ENCODE data around the gene MAEA.

The MAEA gene

DNA sequence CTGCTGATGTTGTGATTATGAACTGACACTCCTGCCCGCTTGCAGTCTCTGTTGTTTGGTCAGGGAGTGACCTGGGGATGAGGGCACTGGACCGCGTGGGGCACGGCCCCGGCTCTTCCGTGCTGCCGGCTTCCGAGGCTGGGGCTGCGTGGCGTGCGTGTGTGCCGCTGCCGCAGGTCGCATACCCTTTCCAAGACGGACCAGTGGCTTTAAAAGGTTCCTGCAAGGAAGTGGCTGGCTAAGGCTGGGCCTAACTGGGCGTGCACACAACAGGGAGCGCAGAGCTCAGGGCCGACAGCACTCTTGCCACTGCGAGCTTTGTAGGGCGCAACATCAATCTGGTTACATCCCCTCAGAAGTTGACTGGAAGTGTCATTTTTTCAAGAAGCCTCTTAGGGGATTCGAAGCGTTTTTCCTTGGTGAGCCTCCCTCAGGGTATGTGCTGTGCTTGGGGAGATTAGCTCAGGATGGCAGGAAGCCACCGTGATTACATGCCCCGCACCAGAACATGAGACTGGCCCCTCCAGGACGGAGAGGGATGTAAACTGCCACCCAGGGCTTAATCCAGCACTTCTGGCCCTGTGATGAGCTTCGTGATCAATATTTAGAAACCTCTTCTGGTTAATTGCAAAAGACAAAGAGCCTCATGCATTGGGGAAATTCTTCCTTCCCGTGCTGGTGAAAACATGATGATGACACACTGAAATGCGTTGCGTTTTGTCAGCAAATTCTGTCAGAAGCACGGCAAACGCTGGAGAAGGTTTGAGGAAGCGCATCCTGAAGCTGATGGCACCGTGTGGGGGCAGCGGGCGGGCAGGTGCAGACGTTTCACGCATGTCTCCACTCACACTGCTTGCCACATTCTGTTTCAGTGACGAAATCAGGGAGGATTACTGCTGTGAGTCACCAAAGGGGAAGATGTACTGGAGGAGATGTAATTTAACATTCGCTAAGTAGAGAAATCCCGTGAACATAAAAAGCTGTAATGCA lies 11.1 kb downstream of the MAEA start:
- no peak for DNase-seq (ENCODE audit: low spot score)

DNA sequence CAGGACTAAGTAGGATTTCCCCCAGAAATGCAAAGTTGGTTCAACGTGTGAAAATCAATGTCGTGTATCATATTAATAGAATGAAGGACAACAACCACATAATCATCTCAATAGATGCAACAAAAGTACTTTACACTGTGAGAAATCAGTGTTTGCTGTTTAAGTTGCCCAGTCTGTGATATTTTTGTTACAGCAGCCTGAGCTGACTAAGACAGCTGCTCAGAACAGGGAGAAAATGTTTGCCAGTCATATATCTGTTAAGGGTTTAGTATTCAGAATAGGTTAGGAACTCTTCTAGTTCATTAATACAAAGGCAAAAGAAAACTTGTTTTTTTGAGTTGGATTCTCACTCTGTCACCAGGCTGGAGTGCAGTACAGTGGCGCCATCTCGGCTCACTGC lies 12.5 kb downstream of the MAEA start:
- DNase-seq (ENCODE audit: low spot score), result no peak

DNA sequence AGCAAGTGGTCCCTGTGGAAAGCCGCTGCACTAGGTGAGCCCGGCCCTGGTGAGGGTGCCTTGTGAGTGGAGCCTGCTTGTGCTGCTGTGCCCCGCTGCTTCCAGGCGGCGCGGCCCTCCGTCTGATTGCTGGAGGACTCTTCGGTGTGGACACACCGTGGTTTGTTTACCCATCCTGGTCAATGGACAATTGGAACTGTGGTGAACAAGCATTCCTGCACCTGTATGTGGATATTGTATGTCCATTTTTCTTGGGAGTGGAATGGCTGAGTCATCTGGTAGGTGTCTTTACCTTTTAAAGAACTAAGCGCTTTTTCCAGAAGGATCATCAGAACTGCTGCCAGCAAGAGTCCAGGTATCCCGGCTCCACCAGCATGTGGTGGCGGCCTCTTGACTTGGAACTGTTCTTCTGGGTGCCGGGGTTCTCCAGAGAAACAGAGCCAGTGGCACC lies 15.6 kb downstream of the MAEA start:
- DNase-seq (ENCODE audit: low spot score), result peak; percentile 80

DNA sequence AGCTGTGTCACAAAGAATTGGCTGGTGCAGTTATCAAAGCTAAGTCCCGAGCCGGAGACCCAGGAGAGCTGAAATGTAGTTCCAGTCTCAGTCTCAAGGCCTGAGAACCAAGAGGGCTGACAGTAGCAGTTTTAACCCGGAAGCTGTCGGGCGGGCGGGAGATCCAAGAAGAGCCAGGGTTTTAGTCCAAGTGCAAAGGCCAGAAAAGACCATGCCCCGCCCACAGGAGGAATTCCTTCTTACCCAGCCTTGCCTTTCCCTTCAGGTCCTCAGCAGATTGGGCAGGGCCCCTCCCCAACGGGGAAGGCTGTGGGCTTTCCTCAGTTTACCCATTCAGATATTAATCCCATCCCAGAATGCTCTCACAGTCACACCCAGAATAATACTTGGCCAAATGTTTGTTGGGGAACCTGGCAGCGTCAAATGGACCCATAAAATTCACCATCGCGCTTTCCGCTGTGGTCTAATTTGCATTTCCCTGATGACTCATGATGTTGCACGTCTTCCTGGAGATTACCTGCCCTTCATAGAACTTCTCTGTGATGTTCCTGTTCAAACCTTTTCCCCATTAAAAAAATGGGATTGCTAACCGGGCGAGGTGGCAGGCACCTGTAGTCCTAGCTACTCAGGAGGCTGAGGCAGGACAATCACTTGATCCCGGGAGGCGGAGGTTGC lies 16.2 kb downstream of the MAEA start:
- DNase-seq (ENCODE audit: low spot score), result peak; percentile 82

DNA sequence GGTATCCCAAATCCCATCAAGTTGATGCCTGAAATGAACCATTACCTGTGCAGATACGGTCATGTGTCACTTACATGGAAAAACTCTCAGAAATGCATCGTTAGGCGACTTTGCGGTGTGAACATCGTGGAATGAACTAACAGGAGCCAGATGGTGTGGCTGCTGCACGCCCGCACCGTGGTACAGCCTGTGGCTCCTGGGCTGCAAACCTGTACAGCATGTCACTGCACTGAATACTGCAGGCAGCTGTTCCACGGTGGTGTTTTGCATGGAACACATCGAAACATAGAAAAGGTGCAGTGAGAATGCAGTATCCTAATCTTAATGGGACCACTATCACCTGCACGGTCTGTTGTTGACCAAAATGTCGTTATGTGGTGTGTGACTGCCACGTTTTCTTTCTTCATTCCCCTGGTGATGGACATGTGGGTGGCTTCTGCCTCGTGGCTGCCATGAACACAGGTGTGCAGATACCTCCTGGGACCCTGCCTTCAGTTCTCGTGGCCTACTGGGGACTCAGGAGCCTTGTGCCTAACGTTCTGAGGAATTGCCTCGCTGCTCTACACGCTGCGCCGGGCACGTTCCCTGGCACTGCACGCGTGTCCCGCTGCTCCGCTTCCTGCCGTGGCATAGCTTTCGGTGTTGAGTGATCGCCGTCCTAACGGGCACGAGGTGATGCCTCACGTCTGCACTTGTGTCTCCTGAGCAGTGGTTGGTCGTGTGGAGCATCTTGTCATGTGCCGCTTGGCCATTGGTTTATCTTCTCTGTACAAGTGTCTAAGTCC lies 18.5 kb downstream of the MAEA start:
- no peak for DNase-seq (ENCODE audit: low spot score)

DNA sequence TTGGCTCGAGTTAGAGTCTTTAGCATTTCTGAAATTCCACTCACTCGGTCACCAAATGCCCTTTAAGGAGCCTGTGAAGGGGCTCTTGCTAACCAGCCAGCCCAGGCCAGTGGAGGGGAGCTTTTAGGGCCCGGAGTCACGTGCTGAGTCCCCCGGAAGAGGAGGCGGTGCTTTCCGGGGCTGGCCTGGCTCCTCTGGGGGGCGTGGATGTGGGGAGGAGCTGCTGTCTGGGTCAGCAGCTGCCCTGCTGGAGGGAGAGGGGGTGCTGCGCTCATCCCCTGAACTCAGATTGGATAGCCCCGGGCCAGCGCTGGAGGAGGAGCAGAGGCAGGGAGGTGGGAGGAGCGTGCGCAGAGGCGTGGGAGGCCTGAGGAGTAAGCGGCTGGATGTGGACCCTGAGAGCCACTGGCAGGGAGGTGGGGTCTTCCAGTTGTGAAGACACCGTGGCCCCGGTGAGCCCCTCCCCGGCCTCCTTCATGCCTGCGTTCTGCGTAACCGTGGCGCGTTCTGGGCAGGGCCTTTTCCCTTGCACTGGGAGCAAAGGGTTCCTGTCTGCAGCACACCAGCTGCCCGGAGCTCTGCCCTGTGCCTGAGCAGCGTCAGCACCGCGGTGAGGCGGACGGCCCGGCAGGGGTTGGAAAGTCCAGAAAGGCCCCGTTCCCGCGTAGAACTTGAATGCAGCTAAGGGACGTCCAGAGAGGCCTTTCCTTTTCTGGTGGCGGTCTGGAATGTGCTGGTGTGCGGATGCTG lies 19.7 kb downstream of the MAEA start:
- no peak for DNase-seq (ENCODE audit: low spot score)

DNA sequence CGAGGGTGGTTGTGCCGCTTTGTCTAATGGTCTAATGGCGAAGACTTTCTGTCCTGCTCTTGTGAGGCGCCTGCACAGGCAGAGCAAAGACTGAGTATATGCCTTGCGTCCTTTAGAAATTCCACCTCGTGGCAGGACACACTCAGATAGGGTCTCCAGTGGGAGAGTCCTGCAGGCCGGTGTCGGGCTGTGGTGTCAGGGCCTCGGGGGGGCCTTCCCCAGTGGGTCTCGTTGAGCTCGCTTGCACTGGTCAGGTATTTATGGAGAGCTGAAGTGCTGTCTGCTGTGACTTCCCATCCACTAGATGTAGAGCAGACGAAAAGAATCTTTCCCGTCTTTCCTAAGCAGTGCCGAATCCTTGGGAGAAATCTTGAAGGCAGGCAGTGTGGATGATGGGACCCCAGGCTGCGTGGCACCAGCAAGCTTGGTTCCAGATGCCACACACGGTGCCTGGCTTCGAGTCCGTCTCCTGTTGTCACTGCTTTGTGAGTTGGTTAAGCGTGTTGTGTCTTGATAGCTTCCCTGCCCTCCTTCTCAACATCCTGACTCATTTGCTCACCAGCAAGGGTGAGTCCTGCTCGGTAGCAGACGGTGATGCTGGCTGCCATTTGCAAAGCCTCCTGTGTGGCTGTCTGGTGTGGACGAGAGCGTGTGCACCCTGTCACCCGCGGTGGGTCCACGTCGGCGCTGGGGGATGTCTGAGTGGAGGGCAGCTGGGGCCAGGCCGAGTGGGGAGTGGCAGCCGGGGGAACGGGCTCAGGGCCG lies 20.5 kb downstream of the MAEA start:
- no peak for DNase-seq (ENCODE audit: low spot score)

DNA sequence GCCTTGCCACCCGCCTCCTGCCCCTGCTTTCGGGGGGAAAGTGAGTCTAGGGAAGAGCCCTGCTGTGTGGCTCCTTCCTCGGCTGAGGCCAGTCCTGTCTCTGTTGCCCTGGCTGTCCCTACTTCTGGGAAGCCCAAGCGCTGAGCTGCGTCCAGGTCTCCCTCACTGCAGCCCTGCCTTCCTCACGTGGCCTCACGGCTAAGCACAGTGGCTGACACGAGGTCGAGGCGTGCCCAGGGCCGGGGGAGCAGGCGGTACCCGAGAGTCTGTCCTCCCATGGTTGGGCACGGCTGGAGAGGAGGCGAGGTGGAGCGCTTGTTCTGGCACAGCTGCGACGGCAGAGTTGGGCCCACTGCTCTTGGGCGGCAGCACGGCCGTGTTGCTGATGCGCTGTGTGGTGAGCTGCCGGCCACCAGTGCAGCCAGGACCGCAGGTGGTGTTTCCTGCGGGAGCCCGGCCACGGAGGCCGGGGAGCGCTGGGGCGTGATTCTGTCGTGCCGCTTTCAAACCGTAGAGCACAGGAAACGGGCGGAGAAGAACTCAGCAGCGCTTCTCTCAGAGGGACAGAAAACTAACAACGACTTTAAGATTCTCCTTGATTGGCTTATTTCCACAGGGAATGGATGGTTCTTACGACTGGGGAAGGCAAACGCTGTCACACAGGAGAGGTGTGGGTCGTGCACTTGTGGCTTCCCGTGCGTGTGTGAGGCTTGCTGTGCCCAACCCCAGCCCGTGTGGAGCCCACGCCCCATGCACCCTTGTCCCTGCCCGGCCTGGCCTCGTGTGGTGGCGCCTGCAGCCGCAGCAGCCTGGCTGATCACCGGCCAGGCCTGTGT lies 21.3 kb downstream of the MAEA start:
- DNase-seq (ENCODE audit: low spot score), result no peak

DNA sequence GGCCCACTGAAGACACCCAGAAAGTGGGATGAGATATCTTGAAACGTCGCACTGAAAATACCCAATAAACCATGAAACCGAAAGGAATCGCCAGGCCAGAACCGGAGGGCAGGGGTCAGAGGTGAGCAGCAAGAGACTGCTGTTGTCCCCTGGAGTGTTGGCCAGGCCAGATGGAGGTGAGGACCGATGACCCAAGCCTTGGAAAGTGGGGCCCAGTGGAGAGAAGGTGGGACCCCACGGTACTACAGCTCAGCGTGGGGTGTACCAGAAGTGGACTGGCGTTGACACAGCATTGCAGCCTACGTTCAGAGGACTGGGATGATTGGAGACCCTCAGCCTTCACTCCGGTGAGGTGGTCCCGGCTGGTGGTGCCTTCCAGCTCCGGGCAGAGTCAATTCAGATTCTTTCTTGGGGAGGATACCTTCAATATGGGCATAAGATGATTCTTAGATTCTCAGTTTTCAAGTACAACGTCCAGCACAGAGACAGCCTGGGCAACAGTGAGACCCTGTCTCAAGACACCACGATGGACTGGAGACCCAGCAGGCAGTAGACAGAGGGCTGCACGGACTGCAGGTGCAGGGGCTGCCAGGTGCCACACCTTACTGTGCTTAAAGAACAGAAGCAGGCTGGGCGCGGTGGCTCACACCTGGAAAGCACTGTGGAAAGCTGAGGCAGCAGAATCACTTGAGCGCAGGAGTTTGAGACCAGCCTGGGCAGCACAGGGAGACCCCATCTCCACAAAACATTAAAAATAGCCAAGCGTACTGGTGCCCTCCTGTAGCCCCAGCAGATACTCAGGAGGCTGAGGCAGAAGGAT lies 23.3 kb downstream of the MAEA start:
- DNase-seq (ENCODE audit: low spot score), result no peak

DNA sequence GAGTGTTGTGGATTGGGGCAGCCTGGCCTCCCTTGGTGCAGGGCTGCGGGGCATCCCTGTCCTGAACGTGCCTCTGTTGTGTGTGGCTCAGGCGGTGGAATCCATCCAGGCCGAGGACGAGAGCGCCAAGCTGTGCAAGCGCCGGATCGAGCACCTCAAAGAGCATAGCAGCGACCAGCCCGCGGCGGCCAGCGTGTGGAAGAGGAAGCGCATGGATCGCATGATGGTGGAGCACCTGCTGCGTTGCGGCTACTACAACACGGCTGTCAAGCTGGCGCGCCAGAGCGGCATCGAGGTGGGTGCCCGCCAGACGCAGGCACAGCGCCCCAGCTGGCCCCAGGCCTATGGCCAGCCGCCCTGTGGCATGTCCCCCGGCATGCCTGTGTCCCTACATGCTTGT lies 25.6 kb downstream of the MAEA start:
- DNase-seq (ENCODE audit: low spot score), result no peak

DNA sequence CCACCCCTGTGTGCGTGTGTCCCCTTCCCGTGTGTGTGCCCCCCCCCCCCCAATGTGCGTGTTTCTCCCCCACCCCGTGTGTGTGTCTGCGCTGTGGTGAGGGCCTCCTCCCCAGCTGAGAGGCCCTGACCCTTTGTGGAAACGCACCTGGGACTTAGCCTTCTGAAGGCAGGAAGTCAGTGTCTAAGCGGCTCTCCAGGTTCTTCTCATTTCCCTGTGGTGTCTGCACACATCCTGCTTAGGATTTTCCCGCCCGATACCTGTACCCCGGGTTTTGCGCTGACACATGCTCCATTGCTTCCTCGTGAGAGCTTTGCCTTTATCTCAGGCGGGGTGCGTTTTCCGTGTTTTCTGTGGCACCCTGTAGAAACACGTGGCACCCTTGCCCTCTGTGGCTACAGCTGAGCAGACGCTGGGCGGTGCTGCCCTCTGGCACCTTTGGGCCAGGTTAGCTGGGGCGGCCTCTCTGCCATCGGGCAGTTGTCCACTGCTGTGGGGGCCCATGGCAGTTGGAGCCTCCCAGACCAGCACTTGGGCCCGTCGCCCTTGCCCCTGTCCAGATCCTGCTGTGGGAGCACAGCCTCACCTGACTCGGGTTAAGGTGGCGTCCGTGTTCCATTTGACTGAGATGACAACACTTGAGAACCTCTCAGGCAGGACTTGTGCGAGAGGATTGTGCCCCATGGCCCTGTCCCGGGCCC lies 26.3 kb downstream of the MAEA start:
- no peak for DNase-seq (ENCODE audit: low spot score)

DNA sequence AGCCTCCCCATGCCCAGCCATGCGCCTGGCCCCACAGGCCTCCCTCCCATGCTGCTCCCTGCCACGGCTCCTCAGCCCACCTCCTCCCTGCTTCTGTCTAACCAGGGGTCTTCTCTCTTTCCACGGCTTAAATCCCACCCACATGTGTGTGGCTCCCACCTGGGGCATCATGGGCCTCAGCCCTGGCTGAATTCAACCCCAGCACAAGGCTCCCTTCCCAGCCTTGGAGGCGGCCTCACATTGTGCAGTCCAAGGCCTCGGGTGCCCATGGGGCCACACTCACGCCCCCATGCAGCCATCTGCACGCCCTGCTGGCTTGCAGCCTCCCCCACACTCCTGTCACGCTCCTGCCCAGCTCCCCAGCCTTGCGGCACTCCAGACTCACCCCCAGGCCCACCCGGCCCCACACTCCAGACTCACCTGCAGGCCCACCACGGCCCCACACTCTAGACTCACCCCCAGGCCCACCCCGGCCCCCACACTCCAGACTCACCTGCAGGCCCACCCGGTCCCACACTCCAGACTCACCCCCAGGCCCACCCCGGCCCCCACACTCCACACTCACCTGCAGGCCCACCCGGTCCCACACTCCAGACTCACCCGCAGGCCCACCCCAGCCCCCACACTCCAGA lies 27.0 kb downstream of the MAEA start:
- DNase-seq (ENCODE audit: low spot score), result no peak

DNA sequence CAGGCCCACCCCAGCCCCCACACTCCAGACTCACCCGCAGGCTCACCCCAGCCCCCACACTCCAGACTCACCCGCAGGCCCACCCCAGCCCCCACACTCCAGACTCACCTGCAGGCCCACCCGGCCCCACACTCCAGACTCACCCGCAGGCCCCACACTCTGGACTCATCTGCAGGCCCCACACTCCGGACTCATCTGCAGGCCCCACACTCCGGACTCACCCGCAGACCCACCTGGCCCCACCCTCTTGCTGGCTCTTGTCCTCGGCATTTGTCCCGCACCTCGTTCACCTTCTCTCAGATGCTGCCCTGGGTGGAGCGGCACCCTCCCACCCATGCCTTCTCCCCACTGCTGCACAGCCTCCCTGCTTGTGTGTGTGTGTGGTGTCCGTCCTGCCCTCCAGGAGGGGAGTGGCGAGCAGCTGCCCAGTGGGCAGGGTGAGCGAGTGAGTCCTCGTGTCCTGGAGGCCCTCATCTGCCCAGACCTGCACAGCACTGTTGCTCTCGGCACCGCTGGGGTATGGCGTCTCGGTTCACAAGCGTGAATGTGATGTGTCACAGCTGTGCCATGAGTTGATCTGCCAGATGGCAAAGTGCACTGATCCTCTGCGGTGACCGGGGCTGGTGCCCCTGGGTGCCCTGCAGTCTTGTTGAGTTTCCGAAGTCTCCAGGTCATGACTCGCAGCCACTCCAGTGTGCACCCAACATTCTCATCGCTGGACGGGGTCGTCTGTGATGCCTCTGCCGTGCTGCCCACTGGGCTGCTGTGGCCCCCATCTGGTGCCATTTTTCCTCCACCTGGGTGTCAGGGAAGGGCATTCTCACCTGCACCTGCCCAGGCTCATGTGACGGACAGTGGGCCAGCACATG lies 27.7 kb downstream of the MAEA start:
- no peak for DNase-seq (ENCODE audit: low spot score)

DNA sequence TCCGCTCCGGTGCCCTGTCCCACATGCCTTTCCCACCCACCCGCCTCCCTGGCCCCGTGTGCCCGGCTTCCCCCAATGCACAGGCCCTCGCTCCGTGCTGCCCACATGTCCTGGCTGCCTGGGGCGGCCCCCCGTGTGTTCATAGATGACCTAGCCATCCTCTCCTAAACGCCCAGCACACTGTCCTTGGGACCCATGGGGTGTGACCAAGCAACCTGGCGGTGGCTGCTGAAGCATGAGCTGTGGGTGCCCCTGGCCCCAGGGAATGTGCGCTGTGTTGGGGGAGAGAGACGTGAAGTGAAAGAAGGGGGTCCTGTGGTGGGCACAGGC lies 28.3 kb downstream of the MAEA start:
- no peak for DNase-seq (ENCODE audit: low spot score)

DNA sequence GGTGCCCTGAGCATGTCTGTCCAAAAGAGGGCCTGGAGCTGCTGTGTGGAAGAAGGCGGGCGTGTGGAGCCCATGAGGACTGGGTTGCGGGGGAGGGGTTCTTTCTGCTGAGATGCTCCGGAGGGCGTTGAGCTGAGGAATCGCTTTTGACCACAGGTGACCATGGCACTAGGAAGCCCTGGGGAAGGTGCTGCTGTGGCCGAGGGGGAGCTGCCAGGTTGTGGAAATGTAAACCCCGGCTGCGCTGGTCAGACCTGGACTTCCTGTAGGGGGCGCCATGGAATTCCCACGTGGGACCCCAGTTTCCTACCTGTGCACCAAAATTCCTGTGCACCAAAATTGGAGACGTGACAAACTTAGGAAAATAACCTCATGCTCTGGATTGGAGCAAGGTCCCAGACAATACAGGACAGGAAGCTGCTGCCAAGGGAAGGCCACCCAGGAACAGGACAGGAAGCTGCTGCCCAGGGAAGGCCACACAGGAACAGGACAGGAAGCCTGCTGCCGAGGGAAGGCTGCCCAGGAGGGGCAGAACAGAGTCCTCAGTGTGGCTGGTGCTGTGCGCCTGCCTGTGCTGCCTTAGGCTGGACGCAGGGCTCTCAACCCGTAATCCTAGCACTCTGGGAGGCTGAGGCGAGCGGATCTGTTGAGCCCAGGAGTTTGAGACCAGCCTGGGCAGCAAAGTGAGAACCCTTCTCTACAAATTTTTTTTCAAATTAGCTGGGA lies 29.0 kb downstream of the MAEA start:
- no peak for DNase-seq (ENCODE audit: low spot score)

DNA sequence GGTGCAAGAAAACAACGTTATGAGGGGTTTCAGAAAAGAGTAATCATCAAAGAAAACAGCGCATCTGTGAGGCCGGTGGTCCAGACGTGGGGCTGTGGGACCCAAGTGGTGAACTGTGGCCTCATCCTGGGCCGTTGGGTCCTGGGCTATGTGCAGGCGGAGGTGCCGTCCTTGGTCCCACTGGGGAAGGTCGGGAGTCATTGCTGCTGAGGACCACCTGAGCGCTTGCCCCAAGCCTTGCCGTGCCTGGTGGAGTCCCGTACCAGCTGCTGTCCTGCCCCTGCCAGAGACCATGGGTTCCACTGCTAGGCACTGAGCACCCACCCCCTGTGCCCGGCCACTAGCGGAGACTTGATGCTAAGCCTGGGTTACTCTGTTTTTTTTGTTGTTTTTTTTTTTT lies 31.8 kb downstream of the MAEA start:
- DNase-seq (ENCODE audit: low spot score), result no peak

All from SW480 (cell line).